NCI-H2196 (cell line): ENCODE measurements around the gene TAF5L.
A peak's percentile ranks its signal among the peaks of the same experiment; 100 is the strongest.
"Not testable (repeated sequence)": the region's sequence is repeated elsewhere in the genome, so short reads cannot be mapped to it uniquely, and the experiment has no call there.

Source experiments
- DNase-seq: peaks from one replicate; lab custom pipeline; 2025; ENCODE audit not compliant: unreplicated experiment; lab: John Stamatoyannopoulos, UW

Gene TAF5L

DNA sequence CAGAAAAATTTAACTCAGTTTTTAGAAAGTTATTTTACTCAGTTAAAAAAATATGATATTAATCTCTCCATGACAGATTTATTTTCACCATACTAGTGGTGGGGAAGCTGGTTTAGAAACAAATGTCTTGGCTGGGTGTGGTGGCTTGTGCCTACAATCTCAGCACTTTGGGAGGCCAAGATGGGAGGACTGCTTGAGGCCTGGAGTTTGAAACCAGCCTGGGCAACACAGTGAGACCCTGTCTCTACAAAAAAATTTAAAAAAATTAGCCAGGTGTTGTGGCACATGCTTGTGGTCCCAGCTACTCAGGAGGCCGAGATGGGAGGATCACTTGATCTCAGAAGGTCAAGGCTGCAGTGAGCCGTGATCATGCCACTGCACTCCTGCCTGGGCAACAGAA lies 17.3 kb downstream of the TAF5L start:
- no peak for DNase-seq

DNA sequence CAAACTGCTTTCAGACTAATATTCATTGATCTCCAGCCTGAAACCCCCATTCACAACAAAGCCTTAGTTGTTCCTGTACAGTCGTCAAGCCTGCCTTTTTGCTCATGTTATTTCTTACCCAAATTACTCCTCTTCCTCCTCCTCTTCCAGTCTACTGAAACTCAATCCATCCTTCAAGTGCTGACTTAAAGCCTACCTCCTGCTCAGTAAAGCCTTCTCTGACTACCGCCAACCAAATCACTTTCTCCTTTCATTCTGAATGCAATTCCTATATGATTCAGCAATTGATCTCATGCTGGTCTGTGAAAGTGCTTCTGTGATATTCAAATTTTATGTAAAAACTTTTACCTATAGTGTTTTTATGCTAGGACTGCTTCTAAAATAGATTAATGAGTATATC lies 18.6 kb downstream of the TAF5L start:
- no peak for DNase-seq

- DNase-seq, result no peak
These were observed 22.4 kb downstream of the TAF5L start for GRCh38 chr1:229603371-229604005.

GRCh38 chr1:229600229-229600628 lies 25.7 kb downstream of the TAF5L start:
- no peak for DNase-seq

- no peak for DNase-seq
These were observed 26.5 kb downstream of the TAF5L start for GRCh38 chr1:229599218-229599954.

DNA sequence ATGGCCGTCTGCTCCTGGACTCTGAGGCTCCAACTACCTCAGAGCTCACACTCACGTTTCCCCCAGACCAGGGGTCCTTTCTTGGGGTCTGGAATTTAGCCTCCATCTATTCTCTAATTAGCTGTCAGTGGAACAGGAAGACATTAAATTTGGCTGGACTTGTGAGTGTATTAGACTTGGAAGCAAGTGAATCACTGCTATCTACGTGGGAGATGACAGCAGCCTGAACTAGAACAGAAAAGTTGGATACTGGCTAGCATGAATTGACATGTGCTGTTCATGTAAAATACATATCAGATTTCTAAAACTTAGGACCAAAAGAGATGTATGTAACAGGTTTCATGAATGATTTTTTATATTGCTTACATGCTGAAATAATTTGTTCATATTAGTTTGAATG lies 28.0 kb downstream of the TAF5L start:
- DNase-seq, result no peak

- no peak for DNase-seq
These were observed 28.8 kb downstream of the TAF5L start for GRCh38 chr1:229596925-229597699.

GRCh38 chr1:229595876-229596275 lies 30.0 kb downstream of the TAF5L start:
- DNase-seq, result not testable (repeated sequence)

- no peak for DNase-seq
These were observed 31.5 kb downstream of the TAF5L start for GRCh38 chr1:229594227-229595008.

DNA sequence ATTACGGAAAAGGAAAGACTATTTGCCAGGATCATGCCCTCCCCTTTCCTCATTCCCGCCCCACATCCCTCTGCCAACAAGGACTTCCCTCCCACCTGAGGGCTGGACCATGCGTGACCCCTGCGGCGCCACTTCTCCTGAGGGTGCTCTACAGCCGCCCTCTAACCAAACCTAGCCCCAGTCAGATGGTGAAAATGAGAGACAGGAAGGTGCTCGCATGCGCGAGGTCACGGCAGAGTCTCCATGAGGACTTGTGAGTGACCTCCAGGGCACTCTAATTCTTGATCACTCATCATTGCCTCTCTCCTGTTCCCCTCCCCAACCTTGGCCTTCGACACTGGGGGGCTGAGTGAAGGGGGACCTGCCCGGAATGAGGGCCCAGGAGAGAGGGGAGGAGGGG lies 32.1 kb downstream of the TAF5L start:
- DNase-seq, result no peak

DNA sequence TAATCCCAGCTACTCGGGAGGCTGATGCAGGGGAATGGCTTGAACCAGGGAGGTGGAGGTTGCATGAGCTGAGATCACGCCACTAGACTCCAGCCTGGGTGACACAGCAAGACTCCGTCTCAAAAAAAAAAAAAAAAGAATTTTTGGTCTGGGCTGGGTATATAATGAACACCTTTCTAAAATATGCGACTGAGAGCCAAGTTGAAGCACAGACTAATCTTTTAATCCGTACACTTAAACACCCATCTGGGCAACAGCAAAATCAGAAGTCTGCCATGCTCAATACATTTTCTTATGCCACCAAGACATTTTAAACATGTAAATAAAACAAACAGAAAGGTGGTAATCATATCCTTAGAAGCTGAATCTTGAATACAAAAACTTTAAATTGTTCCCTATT lies 35.8 kb downstream of the TAF5L start:
- no peak for DNase-seq

DNA sequence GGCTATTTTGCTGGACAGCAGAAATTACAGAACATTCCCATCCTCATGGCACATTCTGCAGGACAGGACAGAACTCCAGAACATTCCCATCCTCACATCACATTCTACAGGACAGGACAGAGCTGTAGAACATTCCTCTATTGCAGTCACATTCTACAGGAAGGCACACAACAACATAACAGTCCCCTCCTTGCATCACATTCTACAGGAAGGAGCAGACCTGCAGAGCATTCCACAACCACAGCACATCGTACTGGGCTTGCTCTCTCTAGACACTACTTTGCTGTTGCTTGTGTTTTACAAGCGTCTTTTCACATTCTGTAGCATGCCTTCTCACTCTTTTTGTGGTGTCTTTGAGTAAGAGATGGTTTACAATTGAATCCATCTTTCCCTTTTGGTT lies 40.6 kb downstream of the TAF5L start:
- no peak for DNase-seq

GRCh38 chr1:229582715-229583114 lies 43.2 kb downstream of the TAF5L start:
- no peak for DNase-seq

- peak; percentile 75 for DNase-seq
These were observed 43.8 kb downstream of the TAF5L start for GRCh38 chr1:229582011-229582694.

DNA sequence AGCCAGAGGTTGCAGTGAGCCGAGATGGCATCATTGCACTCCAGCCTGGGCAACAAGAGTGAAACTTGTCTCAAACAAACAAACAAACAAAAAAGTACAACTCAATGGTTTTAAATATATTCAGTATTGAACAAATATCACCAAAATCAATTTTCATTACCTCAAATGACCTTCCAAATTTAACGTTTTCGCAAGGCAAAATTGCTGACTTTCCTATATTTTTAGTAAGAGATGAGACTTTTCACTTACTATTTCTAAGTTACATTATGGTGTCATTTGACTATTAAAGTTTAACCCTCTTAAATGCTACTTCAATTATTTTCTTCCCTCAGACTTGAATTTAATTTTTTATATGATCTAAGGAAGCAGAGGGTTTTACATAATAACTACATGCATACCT lies 44.4 kb downstream of the TAF5L start:
- DNase-seq, result no peak

DNA sequence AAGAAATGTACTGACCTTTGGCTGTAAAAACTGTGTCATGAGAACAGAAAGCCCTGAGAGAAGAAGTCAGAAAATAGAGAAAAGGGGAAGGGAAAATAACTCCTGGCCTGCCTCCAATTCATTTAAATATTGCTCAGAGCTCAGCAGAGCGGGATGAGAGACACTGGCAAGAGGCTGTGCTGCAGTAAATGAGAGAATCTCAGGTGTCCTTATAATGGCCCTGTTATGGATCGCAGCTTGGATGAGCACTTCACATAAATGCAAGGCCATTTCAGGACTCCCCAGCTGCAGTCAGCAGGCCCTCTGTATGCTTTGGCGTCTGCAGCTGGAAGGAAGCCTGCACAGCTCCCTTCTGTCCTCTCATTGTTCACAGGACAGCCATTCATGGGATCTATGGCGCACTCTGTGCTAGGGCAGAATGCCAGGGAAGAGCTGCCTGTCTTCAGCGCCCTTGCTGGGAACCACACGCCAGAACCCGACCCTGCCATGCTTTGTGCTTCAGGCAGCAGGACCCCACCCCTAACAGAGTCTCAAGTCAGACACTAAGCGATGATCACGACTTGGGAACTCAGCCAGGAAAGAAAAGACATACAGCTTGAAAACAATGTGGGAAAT lies 46.8 kb downstream of the TAF5L start:
- peak; percentile 71 for DNase-seq

DNA sequence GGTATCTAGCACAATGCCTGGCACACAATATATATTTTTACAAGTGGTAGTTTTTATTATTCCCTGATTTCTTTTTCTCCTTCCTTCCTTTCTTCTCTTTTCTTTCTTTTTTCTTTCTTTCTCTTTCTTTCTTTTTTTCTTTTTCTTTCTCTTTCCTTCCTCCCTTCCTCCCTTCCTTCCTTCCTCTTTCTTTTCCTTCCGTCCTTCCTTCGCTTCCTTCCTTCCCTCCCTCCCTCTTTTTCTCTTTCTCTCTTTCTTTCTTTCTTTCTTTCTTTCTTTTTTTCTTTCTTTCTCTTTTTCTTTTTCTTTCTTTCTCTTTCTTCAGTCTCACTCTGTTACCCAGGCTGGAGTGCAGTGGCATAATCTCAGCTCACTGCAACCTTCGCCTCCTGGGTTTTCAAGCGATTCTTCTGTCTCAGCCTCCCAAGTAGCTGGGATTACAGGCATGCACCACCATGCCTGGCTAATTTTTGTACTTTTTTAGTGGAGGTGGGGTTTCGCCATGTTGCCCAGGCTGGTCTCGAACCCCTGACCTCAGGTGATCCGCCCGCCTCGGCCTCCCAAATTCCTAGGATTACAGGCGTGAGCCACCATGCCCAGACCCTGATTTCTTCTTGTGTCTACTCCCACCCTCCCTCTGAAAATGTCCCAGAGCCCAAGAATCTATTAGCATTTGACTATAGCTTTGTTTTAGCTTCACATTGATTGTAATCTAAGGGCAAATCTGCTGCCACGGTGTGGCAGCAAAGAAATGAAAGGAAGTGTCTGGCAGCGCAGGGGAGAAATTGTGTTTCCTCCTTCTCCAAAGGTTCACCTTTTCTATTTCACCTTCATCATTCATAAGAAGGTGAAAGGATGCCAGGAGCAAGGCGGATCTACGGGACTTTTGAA lies 47.5 kb downstream of the TAF5L start:
- no peak for DNase-seq

GRCh38 chr1:229574679-229575442 lies 51.1 kb downstream of the TAF5L start:
- DNase-seq, result no peak

GRCh38 chr1:229572286-229572685 lies 53.6 kb downstream of the TAF5L start:
- DNase-seq, result no peak
